ENCODE data around the gene DCPS.

DNA sequence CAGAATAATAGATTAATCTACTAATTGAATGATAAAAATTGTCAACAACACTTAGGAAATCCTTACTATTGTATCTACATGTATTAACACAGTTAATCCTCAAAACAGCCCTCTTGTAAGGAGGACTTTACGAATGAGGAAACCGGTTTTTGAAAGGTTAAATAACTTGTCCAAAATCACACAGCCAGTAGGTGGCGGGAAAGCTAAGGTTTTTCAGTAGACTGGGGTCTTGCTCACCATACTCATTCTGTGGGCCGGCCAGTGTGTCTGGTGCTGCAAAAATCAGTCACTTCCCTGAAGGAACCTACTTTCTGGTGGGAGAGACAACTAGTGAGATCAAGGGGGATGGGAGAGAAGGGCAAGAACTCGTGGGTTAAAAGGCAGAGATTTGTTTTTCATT is 3.8 kb downstream of the DCPS start:
- TF ChIP-seq, protein P1, sequence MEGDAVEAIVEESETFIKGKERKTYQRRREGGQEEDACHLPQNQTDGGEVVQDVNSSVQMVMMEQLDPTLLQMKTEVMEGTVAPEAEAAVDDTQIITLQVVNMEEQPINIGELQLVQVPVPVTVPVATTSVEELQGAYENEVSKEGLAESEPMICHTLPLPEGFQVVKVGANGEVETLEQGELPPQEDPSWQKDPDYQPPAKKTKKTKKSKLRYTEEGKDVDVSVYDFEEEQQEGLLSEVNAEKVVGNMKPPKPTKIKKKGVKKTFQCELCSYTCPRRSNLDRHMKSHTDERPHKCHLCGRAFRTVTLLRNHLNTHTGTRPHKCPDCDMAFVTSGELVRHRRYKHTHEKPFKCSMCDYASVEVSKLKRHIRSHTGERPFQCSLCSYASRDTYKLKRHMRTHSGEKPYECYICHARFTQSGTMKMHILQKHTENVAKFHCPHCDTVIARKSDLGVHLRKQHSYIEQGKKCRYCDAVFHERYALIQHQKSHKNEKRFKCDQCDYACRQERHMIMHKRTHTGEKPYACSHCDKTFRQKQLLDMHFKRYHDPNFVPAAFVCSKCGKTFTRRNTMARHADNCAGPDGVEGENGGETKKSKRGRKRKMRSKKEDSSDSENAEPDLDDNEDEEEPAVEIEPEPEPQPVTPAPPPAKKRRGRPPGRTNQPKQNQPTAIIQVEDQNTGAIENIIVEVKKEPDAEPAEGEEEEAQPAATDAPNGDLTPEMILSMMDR (IDR thresholded peaks at IDR 0.05) = peak in 1 of 6 experiments; percentile 12
- no peak for TF ChIP-seq POLR2A (IDR thresholded peaks at IDR 0.05)

Measured in Peyer's patch (tissue), 4 donors.